GM12801 (cell line): Measurements from ENCODE around the gene CTSA.

ENCODE experiments used
- CTCF ChIP-seq: IDR thresholded peaks from one replicate; pipeline ENCODE4 v1.5.1; 2011; ENCODE audit warnings: control low read depth; ENCODE audit not compliant: insufficient read length; ENCODE audit errors: extremely low read depth

The CTSA gene

GRCh38 chr20:45857882-45858216 lies 33.3 kb upstream of the CTSA start:
- no peak for TF ChIP-seq CTCF

GRCh38 chr20:45859916-45860315 lies 31.2 kb upstream of the CTSA start:
- TF ChIP-seq CTCF = no peak

- TF ChIP-seq CTCF = no peak
Observed at GRCh38 chr20:45860560-45861220, 30.4 kb upstream of the CTSA start.

- no peak for TF ChIP-seq CTCF
Observed at GRCh38 chr20:45861221-45862075, 29.7 kb upstream of the CTSA start.

GRCh38 chr20:45863543-45864470 lies 27.3 kb upstream of the CTSA start:
- TF ChIP-seq CTCF = no peak

- TF ChIP-seq CTCF = no peak
Observed at GRCh38 chr20:45866454-45866853, 24.7 kb upstream of the CTSA start.
